ENCODE measurements around the gene USP54. TPM values are rescaled to one million over a fixed set of nuclear protein-coding genes. Genes with fewer than 3 reads are reported as not detected.

Gene USP54
- total and polyA plus RNA-seq, 2 of the 13 experiments (the other 11 are each of a cell fraction or from before 2014, with no cell fraction given), result 18.1 to 25.0 TPM

DNA sequence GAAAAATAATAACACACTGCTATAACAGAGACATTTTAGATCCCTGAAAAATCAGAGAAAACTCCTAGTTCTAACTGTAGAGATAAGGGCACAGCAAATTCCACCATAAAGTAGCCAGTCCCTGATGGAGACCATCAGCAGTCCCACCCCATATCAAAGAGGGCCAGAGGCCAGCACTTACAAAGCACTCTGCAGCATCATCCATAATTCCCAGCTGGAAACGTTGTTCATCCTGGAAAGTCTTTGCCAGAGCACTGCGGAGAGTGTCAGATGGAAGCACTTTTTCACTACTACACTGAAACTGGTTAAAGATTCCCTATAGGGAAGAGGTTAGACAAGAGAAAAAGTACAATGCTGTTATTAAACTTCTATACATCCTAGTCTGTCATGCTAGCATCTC, 45.8 kb downstream of the USP54 start:
- 75% methylated on average over 2 of the region's 2 CpGs for WGBS (ENCODE audit: low lambda C conversion rate)
- Histone ChIP-seq H3K4me1 (ENCODE audit: insufficient read depth, low read length) (no peaks in the 10 kb centered on the region), H3K79me2 (ENCODE audit: insufficient read depth, low read length) (no peaks in the 10 kb centered on the region), H3K36me3 (replicated peaks in 1 of 2; ENCODE audit: control insufficient read depth in 1 of 2, insufficient read depth in 2 of 2, low read length in 2 of 2) (peaks cover 0 to 13% of the 10 kb centered on the region in 2 experiments; a peak in 2 of 5 replicates), H4K20me1 (ENCODE audit: insufficient read depth, low read length) (no peaks in the 10 kb centered on the region), H3K27me3 (ENCODE audit: control insufficient read depth in 1 of 2, insufficient read depth in 2 of 2, low read length in 2 of 2) (no peaks in the 10 kb centered on the region), H3K9me3 (ENCODE audit: low read length) (no peaks in the 10 kb centered on the region), H3K27ac (ENCODE audit: extremely low read length, insufficient read depth, low read length) (no peak overlapping the region), H2AFZ (ENCODE audit: low read length) (no peak overlapping the region), H3K9ac (ENCODE audit: insufficient read depth, low read depth, low read length) (no peak overlapping the region), H3K4me3 (replicated peaks in 1 of 3; ENCODE audit: insufficient read depth in 1 of 3, low read depth in 2 of 3, low read length in 3 of 3) (no peak overlapping the region), H3K4me2 (ENCODE audit: low read depth, low read length) (no peak overlapping the region)
- no peak for ATAC-seq
- no peak for FAIRE-seq
- CTCF ChIA-PET (ENCODE audit: low intra/inter-chr PET ratio, low total read pairs), result no interaction called here
- in situ Hi-C loops (cut with HindIII; ENCODE audit: extremely low pct_ligation_motif_present, low pct_unique_long_range_greater_than_20kb) (no loop called here), intact Hi-C loops (cut with micrococcal nuclease; ENCODE audit: unreplicated experiment) (no loop called here)
- POLR2A ChIA-PET, result no interaction called here
- no TSS peak for BruUV-seq (replicated peaks)
- TF ChIP-seq ZNF816 (CRISPR knock-in tag; IDR thresholded peaks at IDR 0.05; ENCODE audit: borderline replicate concordance) (no peak), HNF4G (IDR thresholded peaks at IDR 0.05; ENCODE audit: borderline replicate concordance, low read depth, low read length) (no peak), HNF4G (CRISPR knock-in tag; IDR thresholded peaks at IDR 0.05; ENCODE audit: borderline replicate concordance, low read depth) (no peak), ZNF160 (CRISPR knock-in tag; IDR thresholded peaks at IDR 0.05) (no peak), ZNF136 (CRISPR knock-in tag; IDR thresholded peaks at IDR 0.05; ENCODE audit: low read depth) (no peak), ZNF280B (CRISPR knock-in tag; IDR thresholded peaks at IDR 0.05; ENCODE audit: borderline replicate concordance) (no peak), ZC3H4 (CRISPR knock-in tag; IDR thresholded peaks at IDR 0.05; ENCODE audit: borderline replicate concordance) (no peak), ZNF224 (CRISPR knock-in tag; IDR thresholded peaks at IDR 0.05) (no peak), NR2F1 (CRISPR knock-in tag; IDR thresholded peaks at IDR 0.05) (no peak), SP140L (CRISPR knock-in tag; IDR thresholded peaks at IDR 0.05; ENCODE audit: borderline replicate concordance) (no peak), ZNF672 (CRISPR knock-in tag; IDR thresholded peaks at IDR 0.05) (no peak), HNF4A (CRISPR knock-in tag; IDR thresholded peaks at IDR 0.05) (no peak), HES4 (CRISPR knock-in tag; IDR thresholded peaks at IDR 0.05; ENCODE audit: borderline replicate concordance) (no peak), KAT7 (CRISPR knock-in tag; IDR thresholded peaks at IDR 0.05; ENCODE audit: borderline replicate concordance) (no peak), ZNF644 (CRISPR knock-in tag; IDR thresholded peaks at IDR 0.05; ENCODE audit: low read depth) (no peak), JUND (CRISPR knock-in tag; IDR thresholded peaks at IDR 0.05) (no peak), HNRNPLL (IDR thresholded peaks at IDR 0.05; ENCODE audit: low read depth, low read length, poor library complexity, severe bottlenecking) (no peak), ZNF138 (CRISPR knock-in tag; IDR thresholded peaks at IDR 0.05; ENCODE audit: low read depth) (no peak), ZXDC (CRISPR knock-in tag; IDR thresholded peaks at IDR 0.05) (no peak), SMARCE1 (IDR thresholded peaks at IDR 0.05; ENCODE audit: borderline replicate concordance) (no peak)
- no peak for DNase-seq (ENCODE audit: low spot score)
